Right ventricle myocardium superior (tissue), 1 donor: ENCODE data around the gene PREP. TPM values are rescaled to one million over a fixed set of nuclear protein-coding genes. Genes with fewer than 3 reads are reported as not detected.

Experiments used
- ATAC-seq: fragments of 200-7000 bp; cut with Tn5 transposase; one replicate; pipeline ENCODE4 v1.9.1; 2020; ENCODE audit warnings: mild to moderate bottlenecking; ENCODE audit not compliant: poor library complexity
- DNase-seq: peaks from one replicate; pipeline ENCODE4 v3.0.0-alpha.2; 2020
- intact Hi-C: fragments of 100-400 bp; cut with DNase I; formaldehyde crosslinking; loops from one replicate; pipeline ENCODE4 v1.11.2; 2022
- total RNA-seq: library from RNA; stranded (reverse); fragmentation: NEBNext Ultra II Directional; extraction: Animal tissue kit (Norgen Biotek cat#: 25700); gene quantifications from one replicate; pipeline ENCODE4 v1.2.1, GENCODE V29; 2021
- donor health status: DM: no; HTN: yes; CAD: no; lungs with severe emphysema.

The PREP gene
- total RNA-seq, 1 donor from 2014 or later, result 23.0 TPM

- intact Hi-C loops, result loop anchor here (2.0 kb wide), 1 partner anchor 315 kb away; no protein-coding TSS in a partner anchor
- DNase-seq, result no peak
- ATAC-seq, result no peak
Measured at GRCh38 chr6:105401247-105402089, 1.4 kb downstream of the PREP start.

GRCh38 chr6:105400501-105400900 is 2.4 kb downstream of the PREP start:
- intact Hi-C loops, result no loop called here
- ATAC-seq (no peak), DNase-seq (no peak)

- intact Hi-C loops, result no loop called here
- ATAC-seq (no peak), DNase-seq (no peak)
Measured at GRCh38 chr6:105398859-105399258, 4.0 kb downstream of the PREP start.

DNA sequence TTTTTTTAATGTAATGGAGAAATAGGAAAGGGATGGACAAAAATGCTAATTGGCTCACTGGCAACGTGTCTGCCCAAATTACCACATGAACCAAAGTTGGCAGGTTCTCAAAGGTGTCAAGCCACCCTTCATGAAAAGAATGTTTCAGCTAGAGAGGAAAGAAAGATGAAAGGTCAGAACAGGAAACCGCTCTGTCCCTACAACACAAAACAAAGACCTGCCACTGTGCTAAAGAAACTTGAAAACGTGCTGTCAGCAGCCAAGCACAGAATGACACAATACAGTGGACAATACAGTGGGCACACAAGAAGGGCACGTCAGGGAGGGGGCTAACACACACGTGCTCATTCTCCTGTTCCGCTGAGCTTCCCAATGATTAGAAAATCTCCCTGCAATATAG is 4.9 kb downstream of the PREP start:
- peak; percentile 13 for ATAC-seq
- intact Hi-C loops, result no loop called here
- DNase-seq, result no peak

GRCh38 chr6:105391705-105392104 is 11.2 kb downstream of the PREP start:
- ATAC-seq (no peak), DNase-seq (no peak)
- intact Hi-C loops, result no loop called here

GRCh38 chr6:105389543-105389942 is 13.3 kb downstream of the PREP start:
- ATAC-seq, result peak; percentile 36
- DNase-seq, result no peak
- intact Hi-C loops, result no loop called here

- intact Hi-C loops, result no loop called here
- ATAC-seq, result no peak
- no peak for DNase-seq
Measured at GRCh38 chr6:105388392-105388791, 14.5 kb downstream of the PREP start.

- no peak for ATAC-seq
- no peak for DNase-seq
Measured at GRCh38 chr6:105384004-105384403, 18.9 kb downstream of the PREP start.

DNA sequence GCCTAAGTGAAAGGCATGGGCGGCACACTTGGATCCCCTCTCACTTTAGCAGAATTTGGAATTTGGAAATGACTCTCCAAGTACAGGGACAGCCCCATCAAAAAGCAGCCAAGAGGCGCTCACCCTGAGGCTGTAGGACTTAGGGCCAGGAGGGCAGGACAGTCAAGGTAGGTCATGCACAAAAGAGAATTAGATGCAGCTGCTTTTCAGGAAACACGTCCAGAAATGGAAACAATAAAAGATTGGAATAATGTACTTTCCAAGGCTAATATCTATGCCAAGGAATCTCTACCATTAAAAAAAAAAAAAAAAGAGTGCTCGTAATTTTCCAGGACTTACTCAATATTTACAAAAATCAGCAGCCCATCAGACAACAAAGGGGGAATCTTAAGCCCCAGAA is 19.9 kb downstream of the PREP start:
- intact Hi-C loops, result no loop called here
- ATAC-seq, result no peak
- DNase-seq, result no peak

More at GRCh38 chr6:105384004-105384403, 18.9 kb downstream of the PREP start:
- intact Hi-C loops, result no loop called here

GRCh38 chr6:105382496-105382895 is 20.4 kb downstream of the PREP start:
- DNase-seq, result no peak
- intact Hi-C loops, result no loop called here
- ATAC-seq, result no peak

DNA sequence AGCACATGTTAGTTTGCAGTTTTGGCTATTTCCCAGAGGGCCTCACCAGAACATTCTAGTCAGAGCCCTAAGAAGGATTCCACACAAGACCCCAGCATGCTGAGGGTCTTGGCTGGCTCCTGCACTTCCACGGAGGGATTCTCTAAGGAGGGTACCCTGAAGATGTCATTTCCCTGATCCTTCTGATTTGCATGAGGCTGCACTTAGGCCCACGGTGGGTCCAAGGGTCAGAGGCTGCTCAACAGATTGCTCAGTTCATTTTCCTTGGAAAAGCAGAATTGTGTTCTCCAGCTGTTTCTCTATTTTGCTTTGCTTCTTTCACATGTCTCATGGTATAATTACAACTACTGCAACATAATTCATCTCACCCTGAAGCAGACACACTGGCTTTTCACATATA is 22.2 kb downstream of the PREP start:
- ATAC-seq, result no peak
- no peak for DNase-seq
- intact Hi-C loops, result no loop called here

GRCh38 chr6:105375797-105376196 is 27.1 kb downstream of the PREP start:
- ATAC-seq, result no peak
- no peak for DNase-seq
- intact Hi-C loops, result no loop called here

- ATAC-seq (no peak), DNase-seq (no peak)
- intact Hi-C loops, result no loop called here
Measured at GRCh38 chr6:105374010-105374420, 28.9 kb downstream of the PREP start.

GRCh38 chr6:105373481-105373880 is 29.4 kb downstream of the PREP start:
- intact Hi-C loops, result no loop called here

GRCh38 chr6:105372849-105373182 is 30.1 kb downstream of the PREP start:
- intact Hi-C loops, result no loop called here
- ATAC-seq (no peak), DNase-seq (no peak)

More at GRCh38 chr6:105373481-105373880, 29.4 kb downstream of the PREP start:
- ATAC-seq (no peak), DNase-seq (no peak)

GRCh38 chr6:105372142-105372848 is 30.6 kb downstream of the PREP start:
- DNase-seq, result no peak
- intact Hi-C loops, result no loop called here
- ATAC-seq, result no peak

DNA sequence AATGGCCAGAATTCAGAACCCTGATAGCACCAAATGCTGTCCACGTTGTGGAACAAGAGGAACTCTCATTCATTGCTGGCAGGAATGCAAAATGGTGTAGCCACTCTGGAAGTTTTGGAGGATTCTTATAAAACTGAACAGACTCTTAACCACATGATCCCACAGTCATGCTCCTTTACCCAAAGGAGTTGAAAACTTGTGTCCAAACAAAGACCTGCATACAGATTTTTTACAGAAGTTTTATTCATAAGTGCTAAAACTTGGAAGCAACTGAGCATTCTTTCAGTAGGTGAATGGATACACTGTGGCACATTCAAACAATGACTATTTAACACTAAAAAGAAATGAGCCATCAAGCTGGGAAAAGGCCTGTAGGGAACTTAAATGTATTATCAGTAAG is 32.5 kb downstream of the PREP start:
- intact Hi-C loops, result no loop called here
- ATAC-seq (no peak), DNase-seq (no peak)

- intact Hi-C loops, result loop anchor here (10.0 kb wide), 1 partner anchor 234 kb away; a partner anchor contains a TSS
Measured at GRCh38 chr6:105369145-105369544, 33.7 kb downstream of the PREP start.

DNA sequence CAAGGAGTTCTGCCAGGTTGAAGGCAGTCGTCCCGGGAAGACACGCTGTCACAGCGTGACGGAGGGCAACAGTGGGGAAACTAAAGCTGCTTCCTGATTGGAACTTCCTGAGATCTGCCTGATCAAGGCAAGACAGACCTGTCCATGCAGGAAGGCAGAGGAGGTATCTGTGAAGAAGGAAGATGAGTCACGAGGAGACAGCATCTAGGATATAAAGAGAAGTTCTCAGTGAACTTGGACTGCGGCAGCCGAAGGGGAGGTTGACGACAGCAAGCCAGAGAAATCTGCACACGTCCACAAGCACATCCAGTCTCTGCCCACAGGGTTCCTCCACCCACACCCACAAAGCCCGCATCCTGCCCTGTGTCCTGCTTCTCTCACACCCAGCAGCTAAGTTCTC is 38.6 kb downstream of the PREP start:
- ATAC-seq, result no peak
- intact Hi-C loops, result loop anchor here (5.0 to 10.0 kb wide), 2 partner anchors 229 to 277 kb away; a partner anchor contains a TSS
- no peak for DNase-seq

More at GRCh38 chr6:105369145-105369544, 33.7 kb downstream of the PREP start:
- ATAC-seq, result no peak
- DNase-seq, result no peak
